ENCODE measurements around the gene ALDOB.

Gene ALDOB

DNA sequence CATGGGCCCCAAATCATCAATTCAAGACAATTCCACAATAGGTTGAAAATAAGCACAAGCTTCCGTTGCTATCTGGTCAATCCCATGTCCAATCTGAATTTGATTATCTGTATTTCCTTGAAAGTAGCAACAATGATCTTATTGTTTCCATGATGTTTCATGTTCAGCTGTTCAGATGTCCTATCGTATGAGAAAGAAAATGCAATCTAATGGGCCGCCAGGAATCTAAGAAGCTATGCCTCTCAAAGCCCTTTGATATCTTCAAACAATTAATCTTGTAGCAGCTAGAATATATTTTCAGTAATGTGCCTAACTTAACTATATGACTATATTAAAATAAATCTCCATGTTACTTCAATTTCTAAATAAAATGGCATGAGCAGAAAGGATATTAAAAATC lies 32.1 kb upstream of the ALDOB start:
- no peaks in the 10 kb centered on the region for H3K79me2 ChIP-seq
- no peaks in the 10 kb centered on the region for H3K36me3 ChIP-seq (ENCODE audit: control insufficient read depth, insufficient read depth, low read length)
- H3K27me3 ChIP-seq (ENCODE audit: control insufficient read depth, insufficient read depth, low read length), result no peaks in the 10 kb centered on the region
- no peak overlapping the region for H3K4me3 ChIP-seq (ENCODE audit: low read depth, low read length)
- H2AFZ ChIP-seq, result no peak overlapping the region
- no peak overlapping the region for H3K27ac ChIP-seq
- no peak overlapping the region for H3K9ac ChIP-seq
- TF ChIP-seq CTCF (IDR thresholded peaks at IDR 0.05), result no peak
- H3K9me3 ChIP-seq (ENCODE audit: control insufficient read depth, low read length), result no peaks in the 10 kb centered on the region
- no peak overlapping the region for H3K4me2 ChIP-seq (ENCODE audit: low read length)
- H3K4me1 ChIP-seq, result no peaks in the 10 kb centered on the region

DNA sequence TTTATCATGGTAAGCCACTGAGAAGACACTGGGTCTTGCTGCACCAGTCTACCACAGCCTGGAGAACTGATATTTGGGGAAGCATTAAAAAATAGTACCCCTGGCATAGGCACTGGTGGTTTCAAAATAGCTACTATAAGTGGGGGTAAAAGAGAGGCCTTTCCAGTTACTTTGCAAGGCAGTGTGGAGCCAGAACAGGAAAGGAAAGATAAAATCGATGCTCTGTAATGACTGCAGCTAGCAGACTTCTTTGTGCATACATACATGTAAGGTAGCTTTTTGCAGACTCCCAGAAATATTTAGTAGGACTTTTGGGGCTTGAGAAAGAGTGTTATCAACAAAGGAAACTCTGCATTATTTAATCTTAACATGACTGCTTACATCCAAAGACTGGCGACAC lies 31.3 kb upstream of the ALDOB start:
- H3K79me2 ChIP-seq, result no peaks in the 10 kb centered on the region
- no peak overlapping the region for H3K9ac ChIP-seq
- no peak overlapping the region for H3K4me2 ChIP-seq (ENCODE audit: low read length)
- H3K27ac ChIP-seq, result no peak overlapping the region
- no peak for TF ChIP-seq CTCF (IDR thresholded peaks at IDR 0.05)
- no peaks in the 10 kb centered on the region for H3K4me1 ChIP-seq
- H2AFZ ChIP-seq, result no peak overlapping the region
- no peaks in the 10 kb centered on the region for H3K9me3 ChIP-seq (ENCODE audit: control insufficient read depth, low read length)
- H3K4me3 ChIP-seq (ENCODE audit: low read depth, low read length), result no peak overlapping the region
- H3K27me3 ChIP-seq (ENCODE audit: control insufficient read depth, insufficient read depth, low read length), result no peaks in the 10 kb centered on the region
- H3K36me3 ChIP-seq (ENCODE audit: control insufficient read depth, insufficient read depth, low read length), result no peaks in the 10 kb centered on the region

GRCh38 chr9:101465326-101465915 lies 29.8 kb upstream of the ALDOB start:
- Histone ChIP-seq H3K9me3 (ENCODE audit: control insufficient read depth, low read length) (no peaks in the 10 kb centered on the region), H3K9ac (no peak overlapping the region), H3K36me3 (ENCODE audit: control insufficient read depth, insufficient read depth, low read length) (no peaks in the 10 kb centered on the region), H3K4me3 (ENCODE audit: low read depth, low read length) (no peak overlapping the region), H2AFZ (no peak overlapping the region), H3K4me2 (ENCODE audit: low read length) (no peak overlapping the region), H3K4me1 (no peaks in the 10 kb centered on the region), H3K27ac (no peak overlapping the region), H3K79me2 (no peaks in the 10 kb centered on the region), H3K27me3 (ENCODE audit: control insufficient read depth, insufficient read depth, low read length) (no peaks in the 10 kb centered on the region)
- TF ChIP-seq CTCF (IDR thresholded peaks at IDR 0.05), result no peak

- Histone ChIP-seq H3K36me3 (ENCODE audit: control insufficient read depth, insufficient read depth, low read length) (no peaks in the 10 kb centered on the region), H3K9me3 (ENCODE audit: control insufficient read depth, low read length) (no peaks in the 10 kb centered on the region), H3K4me1 (no peaks in the 10 kb centered on the region), H3K4me2 (ENCODE audit: low read length) (no peak overlapping the region), H3K27me3 (ENCODE audit: control insufficient read depth, insufficient read depth, low read length) (no peaks in the 10 kb centered on the region), H3K27ac (no peak overlapping the region), H3K4me3 (ENCODE audit: low read depth, low read length) (no peak overlapping the region), H3K9ac (no peak overlapping the region), H2AFZ (no peak overlapping the region), H3K79me2 (no peaks in the 10 kb centered on the region)
- TF ChIP-seq CTCF (IDR thresholded peaks at IDR 0.05), result no peak
Observed at GRCh38 chr9:101463397-101463796, 27.8 kb upstream of the ALDOB start.

- Histone ChIP-seq H3K79me2 (no peaks in the 10 kb centered on the region), H2AFZ (no peak overlapping the region), H3K4me1 (no peaks in the 10 kb centered on the region), H3K4me3 (ENCODE audit: low read depth, low read length) (no peak overlapping the region), H3K4me2 (ENCODE audit: low read length) (no peak overlapping the region), H3K27ac (no peak overlapping the region), H3K27me3 (ENCODE audit: control insufficient read depth, insufficient read depth, low read length) (no peaks in the 10 kb centered on the region), H3K9me3 (ENCODE audit: control insufficient read depth, low read length) (no peaks in the 10 kb centered on the region), H3K9ac (no peak overlapping the region), H3K36me3 (ENCODE audit: control insufficient read depth, insufficient read depth, low read length) (no peaks in the 10 kb centered on the region)
- no peak for TF ChIP-seq CTCF (IDR thresholded peaks at IDR 0.05)
Observed at GRCh38 chr9:101462558-101462957, 27.0 kb upstream of the ALDOB start.

All from parathyroid adenoma (tissue), 2 donors.